ENCODE data around the gene PAM16.

Gene PAM16

DNA sequence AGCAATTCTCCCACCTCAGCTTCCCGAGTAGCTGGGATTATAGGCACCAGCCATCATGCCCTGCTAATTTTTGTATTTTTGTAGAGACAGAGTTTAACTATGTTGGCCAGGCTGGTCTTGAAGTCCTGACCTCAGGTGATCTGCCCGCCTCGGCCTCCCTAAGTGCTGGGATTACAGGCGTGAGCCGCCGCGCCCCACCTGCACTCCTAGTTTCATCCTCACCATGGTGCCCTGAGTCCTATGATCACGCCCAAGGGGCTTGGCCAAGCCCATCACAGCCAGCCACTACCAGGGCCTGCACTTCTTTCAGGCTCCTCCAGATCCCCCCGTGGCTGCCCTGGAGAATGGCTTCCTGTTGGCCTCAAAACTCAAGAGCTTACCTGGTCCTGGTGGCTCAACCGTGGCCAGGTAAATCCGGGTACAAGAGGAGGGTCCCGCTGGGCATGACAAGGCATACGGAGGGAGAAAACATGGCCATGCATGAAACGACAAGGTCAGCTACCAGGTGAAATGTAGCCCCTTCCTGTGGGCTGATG is 57.9 kb downstream of the PAM16 start:
- FAIRE-seq: no peak

DNA sequence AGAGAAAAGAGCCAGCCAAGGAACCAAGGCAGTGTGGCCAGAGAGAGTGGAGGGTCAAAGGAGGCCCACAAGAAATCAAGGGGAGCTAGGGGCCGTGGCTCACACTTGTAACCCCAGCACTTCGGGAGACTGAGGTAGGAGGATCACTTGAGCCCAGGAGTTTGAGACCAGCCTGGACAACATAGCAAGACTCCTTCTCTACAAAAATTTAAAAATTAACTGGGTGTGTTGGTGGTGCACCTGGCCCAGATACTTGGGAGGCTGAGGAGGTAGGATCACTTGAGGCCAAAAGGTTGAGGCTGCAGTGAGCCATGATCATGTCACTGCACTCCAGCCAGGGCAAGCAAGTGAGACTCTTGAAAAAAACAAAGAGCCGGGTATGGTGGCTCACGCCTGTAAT is 59.4 kb downstream of the PAM16 start:
- FAIRE-seq: no peak
